NCI-H2107 treated with DMSO at 0.1 percent for 48 hours (cell line): ENCODE data around the gene EPG5.
A peak's percentile ranks its signal among the peaks of the same experiment; 100 is the strongest.

Experiments
- DNase-seq: peaks from one replicate; lab custom pipeline; 2025; ENCODE audit not compliant: unreplicated experiment; lab: John Stamatoyannopoulos, UW

Gene EPG5

DNA sequence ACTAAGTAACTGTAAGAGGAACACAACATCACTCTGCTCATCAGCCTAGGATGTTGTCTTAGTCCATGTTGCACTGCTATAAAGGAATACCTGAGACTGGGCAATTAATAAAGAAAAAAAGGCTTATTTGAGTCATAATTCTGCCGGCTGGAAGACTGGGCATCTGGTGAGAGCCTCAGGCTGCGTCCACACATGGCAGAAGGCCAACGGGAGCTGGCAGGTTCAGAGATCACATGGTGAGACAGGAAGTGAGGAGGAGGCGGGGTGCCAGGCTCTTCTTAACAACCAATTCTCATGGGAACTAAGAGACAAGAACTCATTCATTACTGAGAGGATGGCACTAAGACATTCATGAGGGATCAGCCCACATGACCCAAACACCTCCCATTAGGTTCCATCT is 46.8 kb downstream of the EPG5 start:
- DNase-seq, result no peak

DNA sequence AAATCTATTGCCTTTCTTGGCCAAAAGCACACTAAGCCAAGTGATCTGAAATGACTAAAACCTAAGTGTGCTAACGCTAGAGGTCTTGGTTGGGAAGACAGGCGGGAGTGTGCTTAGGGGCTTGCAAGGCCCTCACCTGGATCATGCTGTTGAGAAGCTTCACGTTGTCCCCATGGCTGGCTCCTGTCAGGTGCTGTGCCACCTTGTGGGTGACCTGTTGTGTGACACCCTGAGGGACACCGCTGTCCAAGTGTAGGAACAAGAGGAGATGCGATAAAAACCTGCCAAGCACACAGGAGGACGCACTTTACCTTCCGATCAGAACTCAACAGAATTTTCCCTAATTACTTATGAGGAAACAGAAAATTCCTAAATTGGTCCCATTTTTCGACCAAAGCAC is 50.8 kb downstream of the EPG5 start:
- peak; percentile 8 for DNase-seq

DNA sequence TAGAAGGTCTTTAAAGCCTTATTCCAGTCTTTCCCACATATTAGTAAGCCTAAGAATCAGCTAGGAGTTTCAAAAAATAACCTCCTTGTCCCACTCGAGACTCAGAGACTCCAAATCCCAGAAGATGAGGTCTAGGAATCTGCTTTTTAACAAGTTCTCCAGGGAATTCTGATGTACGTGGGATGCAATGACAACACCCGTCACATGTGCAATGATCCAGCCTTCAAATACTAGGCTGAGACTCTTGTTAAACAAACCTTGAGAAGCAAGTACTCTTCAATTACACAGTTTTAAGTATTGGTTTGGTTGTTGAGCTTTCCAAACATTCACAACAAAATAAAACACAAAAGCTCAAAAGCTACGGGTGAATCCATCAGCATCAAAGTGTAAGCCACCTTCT is 53.9 kb downstream of the EPG5 start:
- DNase-seq, result no peak

DNA sequence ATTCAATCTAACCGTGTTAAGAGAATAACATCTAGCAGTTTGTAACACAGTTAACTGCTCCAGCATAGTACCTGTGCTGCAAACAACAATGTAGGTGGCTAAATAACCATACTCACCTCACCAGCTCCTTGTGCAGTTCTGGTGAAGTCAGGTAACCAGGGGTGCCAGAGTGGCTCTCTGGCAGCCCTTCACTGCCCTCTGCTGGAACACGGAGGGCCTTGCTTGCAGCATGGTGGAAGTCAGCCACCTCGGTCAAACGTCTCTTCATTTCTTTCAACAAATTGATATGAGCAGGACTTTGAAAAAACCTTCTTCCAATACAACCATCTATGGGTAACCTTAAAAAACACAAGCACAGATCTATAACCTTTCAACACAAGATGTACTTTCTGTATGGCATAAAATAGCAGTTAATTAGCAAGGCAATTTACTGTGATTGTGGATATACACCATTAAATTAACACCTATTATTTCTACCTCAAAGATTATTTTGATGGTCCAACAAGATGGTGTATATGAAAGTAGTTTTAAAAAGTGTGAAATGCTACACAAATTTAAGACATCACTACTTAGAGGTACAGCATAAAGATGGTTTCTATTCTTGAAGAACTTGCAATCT is 56.6 kb downstream of the EPG5 start:
- DNase-seq, result peak; percentile 10

DNA sequence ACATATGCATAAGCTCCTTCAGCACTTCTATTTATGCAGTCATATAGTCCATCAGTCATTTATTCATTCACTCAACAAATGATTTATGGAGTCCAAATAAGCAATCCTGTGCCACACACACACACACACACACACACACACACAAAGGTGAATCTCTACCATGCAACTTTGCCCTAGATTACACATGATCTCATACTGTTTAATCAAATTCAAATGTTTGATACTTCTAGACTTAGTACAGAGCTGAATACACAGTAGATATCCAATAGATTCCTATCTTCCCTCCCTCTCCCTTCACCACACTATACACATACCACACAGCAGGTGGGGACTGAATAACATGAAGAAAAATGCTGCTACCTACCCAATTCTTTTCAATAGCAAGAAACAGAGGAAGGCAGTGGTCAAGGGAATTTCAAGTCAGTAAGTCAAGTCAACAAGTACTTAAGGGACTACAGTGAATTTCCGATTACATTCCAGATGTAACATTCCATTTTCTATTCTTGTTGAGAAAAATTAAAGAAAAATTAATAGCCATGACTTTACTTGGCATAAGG is 65.4 kb downstream of the EPG5 start:
- DNase-seq, result no peak

DNA sequence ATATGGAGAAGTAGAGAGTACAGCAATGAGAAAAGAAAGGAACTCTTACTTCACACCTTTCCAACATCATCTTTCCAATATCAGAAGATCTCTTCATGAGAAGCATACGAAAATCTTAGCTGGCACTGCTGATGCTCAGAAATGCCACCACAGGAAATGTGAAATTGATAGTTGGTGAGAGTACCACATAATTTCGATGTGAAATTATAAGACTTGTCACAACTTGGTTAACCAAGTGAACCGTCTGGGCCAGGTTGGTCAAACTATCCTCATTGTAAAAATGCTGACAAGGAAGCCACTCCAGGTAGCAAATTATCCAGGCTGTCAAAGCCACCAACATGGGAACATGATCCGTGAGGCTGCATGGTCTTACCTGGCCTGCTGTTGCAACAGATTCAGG is 66.5 kb downstream of the EPG5 start:
- no peak for DNase-seq

DNA sequence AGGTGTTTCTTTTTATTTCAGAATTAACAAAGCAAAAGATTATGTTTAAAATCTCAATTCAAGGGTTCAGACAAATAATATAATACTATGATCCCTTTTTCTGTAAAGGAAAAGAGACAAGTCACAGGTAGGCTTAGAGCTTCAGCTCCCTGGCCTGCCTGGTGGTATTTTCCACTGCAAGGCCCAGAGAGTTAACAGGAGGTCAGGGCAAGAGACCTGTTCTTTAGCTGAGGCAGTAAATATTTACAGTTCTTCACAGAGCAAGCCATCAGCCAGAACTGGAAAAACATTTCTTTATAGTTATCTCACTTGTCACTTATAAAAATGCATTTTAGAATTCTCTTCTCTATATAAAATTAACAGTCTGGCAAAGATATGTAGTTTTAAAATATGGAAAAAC is 70.1 kb downstream of the EPG5 start:
- no peak for DNase-seq

DNA sequence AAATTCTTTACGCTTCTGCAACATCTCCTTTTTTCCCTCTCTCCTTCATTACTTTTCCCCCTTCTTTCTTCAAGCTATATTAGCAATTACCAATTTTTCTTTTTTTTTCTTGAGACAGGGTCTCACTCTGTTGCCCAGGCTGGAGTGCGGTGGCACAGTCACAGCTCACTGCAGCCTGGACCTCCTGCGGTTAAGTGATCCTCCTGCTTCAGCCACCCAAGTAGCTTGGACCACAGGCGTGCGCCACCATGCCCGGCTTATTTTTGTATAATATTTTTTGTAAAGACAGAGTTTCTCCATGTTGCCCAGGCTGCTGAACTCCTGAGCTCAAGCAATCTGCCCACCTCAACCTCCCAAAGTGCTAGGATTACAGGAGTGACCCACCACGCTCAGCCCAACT is 70.7 kb downstream of the EPG5 start:
- DNase-seq, result no peak

DNA sequence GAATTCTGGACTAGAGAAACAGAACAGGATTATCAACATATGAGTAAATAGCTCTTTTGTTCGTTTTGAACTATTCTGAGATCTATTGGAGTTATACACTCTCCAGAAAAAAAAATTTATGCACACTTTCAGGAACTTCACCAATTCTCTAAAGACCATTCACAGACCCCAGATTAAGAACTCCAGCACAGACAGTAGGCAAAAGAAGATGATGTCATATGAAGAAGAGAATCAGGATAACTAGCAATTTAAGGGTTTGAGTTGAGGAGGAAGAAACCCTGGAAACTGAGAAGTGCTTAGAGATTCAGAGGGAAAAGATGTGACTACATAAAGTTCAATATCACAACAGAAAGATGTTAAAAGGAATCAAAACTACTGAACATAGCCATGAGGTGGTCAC is 71.8 kb downstream of the EPG5 start:
- DNase-seq, result no peak

DNA sequence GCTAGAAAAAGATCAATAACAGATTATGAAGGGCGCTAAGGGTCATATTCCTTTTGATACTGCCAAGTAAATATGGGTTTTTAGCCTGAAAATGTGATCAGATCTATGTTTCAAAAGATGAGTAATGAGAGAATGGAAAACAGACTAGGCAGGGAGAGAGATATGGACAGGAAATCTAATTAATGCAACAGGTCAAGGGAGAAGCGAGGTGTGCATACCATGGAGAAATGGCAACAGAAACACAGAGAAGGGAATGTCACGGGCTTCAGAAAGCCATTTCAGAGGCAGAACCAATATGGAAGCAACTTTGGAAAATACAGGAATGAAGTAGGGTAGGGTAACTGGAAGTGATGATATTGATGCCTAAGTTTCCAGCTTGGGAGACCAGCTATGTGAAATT is 72.3 kb downstream of the EPG5 start:
- DNase-seq, result no peak

DNA sequence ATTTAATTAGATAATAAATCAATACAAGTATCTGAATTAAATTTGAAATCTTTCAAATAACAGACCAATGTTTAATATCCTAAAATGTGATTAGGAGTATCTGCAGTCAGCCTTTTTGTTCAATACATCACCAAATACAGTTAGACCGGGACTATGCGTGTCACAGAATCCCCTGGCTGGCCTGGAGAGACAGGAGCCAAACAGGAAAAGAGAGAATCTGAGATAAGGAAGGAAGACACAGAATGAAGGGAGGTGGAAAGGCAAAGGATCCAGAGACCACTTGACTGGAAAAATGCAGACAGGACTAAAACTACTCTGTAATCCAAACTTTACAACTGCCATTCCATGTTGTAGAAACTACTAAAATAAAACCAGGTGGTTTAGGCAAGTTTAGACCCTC is 75.3 kb downstream of the EPG5 start:
- no peak for DNase-seq

DNA sequence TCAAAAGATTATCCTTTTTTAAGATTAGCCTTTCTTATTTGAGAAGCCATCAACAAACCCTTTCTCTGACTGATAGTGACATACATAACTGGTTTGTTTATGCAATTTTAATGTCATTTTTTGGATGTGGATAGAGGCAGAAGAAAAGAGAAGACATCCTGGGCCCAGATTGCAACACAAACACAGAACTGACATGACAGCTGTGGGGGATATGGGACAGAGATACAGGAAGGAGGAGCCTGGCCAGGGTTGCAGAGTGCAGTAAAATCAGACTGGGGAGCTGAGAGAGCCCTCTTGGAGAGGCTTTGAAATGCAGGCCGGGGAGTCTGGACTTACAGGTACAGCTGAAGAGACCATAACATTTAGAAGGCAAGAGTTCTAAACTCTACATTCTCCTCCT is 76.5 kb downstream of the EPG5 start:
- no peak for DNase-seq

DNA sequence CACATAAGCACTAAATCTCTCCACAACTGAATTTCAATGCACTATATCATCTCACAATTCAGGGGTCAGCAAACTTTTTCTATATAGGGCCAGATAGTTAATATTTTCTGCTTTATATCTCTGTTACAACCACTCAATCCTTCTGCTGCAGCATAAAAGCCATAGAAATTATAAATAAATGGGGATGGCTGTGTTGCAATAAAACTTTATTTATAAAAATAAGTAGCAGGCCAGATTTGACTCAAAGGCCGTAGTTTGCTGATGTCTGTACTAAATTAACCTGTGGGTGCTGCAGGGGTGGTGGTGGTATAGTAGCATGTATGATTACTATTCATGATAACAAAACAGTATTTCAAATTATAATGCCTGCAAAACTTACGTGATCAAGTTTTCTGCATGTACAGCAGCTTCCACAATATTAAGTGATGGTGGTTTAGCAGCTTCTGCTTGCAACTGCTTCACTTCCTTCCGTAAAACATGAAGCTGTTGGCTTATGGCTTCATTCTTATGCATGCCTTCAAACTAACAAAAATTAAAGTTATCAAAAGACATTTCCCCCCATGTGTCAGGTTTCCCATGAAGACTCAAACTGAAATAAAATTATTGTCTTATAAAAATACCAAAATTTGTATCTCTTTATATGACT is 77.6 kb downstream of the EPG5 start:
- no peak for DNase-seq

DNA sequence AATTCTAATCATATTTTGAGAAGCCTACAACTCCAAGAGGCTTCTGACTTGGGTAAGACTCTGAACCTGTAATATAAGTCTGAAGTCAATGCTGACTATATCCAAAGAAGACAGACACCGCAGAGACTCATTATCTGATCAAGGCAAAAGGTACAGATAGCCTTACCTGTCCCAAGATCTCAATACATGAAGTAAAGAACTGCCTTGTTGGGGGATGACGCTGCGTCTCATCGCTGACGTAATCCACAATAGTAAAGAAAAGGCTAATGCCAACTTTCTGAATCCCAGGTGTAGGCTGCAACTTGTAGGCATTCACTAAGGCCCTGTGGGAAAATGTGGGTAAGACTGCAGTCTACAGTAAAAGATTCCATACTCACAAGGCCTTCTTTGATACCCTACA is 79.5 kb downstream of the EPG5 start:
- DNase-seq, result no peak

DNA sequence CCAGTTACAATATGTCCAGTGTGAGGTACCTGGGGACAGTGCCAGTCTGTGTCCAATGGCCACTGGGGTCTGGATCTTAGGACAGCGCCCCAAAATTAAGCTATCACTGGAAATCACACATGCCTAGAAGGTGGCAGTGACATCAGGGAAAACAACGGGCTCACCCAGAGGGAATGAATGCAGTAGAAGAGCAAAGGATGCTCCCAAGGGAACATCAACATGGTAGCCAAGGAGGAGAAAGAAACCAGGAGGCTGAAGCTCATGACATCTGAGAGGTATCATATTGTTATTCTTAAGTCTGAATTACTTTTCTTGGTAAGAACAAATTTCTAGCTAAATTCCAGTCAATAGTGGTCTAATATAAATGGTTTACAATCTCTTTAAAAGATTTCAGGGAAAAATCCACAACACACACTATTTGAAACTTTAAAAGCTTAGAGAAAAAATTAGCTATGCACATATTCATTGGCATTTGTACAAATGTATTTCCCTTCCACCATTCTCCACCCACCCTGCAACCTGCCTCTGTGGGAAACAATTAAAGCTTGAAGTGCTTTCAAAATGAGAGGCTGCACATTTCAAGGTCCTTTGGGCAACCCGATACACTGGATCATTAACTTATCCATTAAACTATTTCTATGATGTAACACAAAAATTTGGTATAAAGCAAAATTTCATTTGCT is 86.1 kb downstream of the EPG5 start:
- DNase-seq, result peak; percentile 39

DNA sequence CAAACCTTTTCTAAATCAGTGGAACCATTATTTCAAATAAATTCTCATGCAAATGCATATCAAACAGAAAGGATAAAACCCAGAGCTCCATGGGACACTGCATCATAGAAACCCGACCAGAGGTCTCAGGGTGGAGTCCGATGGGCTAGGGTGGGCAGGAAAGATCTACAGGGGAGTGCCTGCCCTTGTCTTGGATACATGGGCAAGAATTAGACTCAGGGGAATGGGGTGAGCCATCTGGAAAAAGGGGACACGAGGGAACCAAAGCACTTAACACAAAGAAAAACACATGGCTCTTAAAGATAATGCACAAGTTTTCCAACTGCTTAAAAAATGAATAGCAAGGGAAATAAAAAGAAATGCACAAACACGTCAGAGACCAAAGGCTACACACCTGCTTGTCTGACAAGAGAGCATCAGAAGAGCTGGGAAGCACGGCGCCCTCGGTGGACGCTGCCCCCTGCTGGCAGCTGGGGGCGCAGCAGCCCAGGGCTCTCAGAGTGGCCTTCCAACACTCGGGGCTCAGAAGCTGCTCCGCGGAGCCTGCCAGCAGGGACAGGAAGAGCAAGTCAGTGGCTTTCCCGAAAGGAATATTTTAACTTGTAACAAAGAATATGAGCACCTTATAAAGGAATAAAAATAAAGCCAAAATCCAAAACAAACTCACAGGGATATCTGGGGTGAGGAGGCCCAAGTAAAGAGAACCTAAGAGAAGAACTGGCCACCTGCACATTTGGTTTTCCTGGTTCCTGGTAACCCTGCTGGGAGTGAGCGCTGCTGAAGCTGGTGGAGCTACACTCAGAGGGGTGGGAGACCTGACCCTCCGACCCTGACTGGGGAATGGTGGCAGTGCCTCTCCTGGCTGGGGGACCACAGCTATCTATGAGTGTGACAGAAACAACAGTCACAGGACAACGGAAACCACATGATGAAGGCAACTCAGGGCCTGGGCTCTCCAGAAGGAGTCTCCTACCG is 87.2 kb downstream of the EPG5 start:
- DNase-seq, result peak; percentile 69

DNA sequence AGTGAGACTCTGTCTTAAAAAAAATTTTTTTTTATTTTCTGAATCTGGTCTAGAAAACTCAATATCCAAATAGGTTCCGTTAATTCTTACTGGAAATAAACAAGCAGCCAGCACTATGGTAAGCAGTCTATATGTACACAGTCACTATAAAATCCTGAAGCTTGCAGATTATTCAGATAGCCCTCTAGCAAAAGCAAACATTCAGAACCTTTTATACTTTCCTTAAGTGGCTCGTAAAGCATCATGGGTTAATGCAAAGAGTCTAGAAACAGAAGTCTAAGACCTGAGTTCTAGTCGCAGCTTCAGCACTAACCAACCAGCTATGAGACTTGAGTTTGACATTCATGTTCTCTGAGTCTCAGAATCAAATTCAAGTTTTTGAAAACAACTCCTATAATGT is 89.7 kb downstream of the EPG5 start:
- DNase-seq, result no peak

DNA sequence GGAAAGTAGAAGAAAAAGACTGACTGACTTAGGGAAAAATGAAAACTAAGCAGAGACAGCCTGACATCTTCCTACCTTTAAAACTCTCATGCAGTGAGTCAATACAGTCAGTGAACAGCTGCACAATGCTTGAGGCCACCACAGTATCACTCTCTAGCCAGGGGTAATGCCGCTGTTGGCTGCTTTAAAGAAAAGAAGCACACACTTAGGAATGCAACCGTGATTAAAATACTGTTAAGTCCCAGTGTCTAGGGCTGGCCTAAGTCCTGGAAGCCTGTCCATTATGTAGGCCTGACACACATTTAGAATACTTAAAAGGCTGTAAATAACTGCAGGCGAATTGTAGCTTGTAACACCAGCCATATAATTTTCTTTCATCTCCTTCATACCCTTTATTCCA is 91.0 kb downstream of the EPG5 start:
- no peak for DNase-seq

DNA sequence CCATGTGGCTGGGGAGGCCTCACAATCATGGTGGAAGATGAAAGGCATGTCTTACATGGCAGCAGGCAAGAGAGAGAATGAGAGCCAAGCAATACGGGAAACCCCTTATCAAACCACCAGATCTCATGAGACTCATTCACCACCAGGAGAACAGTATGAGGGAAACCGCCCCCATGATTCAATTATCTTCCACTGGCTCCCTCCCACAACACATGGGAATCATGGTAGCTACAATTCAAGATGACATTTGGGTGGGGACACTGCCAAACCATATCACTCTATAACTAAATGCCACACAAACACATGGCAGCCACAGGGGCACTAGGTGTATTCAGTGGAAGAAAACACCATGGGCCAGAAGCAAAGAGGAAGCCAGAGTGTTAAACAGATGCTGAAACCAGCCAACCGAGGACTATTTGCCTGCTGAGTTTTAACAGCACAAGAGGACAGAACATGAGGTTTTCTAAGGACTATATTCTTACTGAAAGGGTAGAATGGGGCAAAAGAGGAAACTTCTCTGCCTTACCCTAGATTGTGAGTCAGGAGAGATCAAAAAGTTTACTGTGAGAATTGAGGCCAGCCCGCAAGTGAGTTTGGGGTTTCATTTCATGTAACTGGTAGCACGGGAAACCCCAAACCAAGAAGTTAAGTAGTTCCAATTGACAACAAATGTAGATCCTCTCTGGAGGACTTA is 92.5 kb downstream of the EPG5 start:
- DNase-seq, result no peak

DNA sequence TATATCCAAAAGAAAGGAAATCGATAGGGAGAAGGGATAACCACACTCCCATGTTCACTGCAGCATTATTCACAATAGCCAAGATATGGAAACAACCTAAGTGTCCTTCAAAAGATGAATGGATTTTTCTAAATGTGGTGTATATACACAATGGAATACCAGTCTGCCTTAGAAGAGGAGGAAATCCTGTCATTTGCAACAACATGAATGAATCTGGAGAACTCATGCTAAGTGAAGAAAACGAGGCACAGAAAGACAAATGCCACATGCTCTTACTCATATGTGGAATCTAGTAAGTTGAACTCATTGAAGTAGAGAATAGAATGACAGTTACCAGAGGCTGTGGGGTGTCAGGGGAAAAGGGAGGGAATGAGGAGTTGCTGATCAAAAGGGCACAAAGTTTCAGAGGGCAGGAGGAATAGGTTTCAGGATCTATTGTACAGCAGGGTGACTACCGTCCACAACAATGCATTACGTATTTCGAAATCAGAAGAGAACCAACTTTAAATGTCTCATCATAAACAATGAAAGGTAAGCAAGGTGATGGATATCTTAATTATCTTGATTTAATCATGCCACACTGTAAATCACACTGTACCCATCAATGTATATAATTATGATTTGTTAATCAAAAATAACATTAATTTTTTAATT is 95.6 kb downstream of the EPG5 start:
- no peak for DNase-seq
